ENCODE data around the gene EGR4. TPM values are rescaled to one million over a fixed set of nuclear protein-coding genes. Genes with fewer than 3 reads are reported as not detected.

Gene EGR4
- total RNA-seq, 1 donor from 2014 or later = not detected

DNA sequence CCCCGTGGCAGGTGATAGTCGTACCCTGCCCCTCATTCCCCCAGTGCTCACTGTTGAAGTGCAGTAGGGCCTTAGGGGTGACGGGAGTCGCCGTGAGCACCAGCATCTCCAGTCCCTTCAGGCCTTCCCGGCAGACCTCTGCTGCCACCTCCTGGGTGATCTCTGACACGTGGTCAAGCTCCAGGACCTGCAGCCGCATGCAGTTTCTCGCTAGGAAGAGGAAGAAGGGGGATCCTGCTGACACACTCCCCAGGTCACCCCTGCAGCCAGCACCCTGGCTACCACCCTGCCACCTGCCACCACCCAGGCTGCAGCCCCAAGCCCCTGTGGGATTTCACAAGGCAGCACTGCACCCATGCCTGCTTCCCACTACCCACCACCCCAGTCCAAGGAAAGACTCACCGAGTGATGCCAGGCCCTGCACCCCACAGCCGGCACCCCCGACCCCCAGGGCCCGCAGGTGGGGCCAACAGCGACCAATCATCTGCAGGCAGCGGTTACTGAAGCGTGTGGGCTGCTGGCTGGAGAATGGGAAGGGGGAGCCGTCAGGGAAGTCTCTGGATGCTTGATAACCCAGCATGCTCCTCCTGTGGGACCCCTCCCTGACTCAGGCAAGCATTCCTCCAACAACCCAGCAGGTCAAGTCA is 32.9 kb downstream of the EGR4 start:
- TF ChIP-seq POLR2AphosphoS5 (IDR thresholded peaks at IDR 0.05; ENCODE audit: insufficient read depth in 1 of 2, low read depth in 1 of 2) = no peak
- TF ChIP-seq, protein P1, sequence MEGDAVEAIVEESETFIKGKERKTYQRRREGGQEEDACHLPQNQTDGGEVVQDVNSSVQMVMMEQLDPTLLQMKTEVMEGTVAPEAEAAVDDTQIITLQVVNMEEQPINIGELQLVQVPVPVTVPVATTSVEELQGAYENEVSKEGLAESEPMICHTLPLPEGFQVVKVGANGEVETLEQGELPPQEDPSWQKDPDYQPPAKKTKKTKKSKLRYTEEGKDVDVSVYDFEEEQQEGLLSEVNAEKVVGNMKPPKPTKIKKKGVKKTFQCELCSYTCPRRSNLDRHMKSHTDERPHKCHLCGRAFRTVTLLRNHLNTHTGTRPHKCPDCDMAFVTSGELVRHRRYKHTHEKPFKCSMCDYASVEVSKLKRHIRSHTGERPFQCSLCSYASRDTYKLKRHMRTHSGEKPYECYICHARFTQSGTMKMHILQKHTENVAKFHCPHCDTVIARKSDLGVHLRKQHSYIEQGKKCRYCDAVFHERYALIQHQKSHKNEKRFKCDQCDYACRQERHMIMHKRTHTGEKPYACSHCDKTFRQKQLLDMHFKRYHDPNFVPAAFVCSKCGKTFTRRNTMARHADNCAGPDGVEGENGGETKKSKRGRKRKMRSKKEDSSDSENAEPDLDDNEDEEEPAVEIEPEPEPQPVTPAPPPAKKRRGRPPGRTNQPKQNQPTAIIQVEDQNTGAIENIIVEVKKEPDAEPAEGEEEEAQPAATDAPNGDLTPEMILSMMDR (IDR thresholded peaks at IDR 0.05) = no peak
- TF ChIP-seq POLR2A (IDR thresholded peaks at IDR 0.05) = no peak
- no peak overlapping the region for H3K27ac ChIP-seq
- H3K9me3 ChIP-seq = no peaks in the 10 kb centered on the region
- intact Hi-C loops (cut with DNase I) = no loop called here
- H3K27me3 ChIP-seq = no peaks in the 10 kb centered on the region
- H3K4me1 ChIP-seq = no peaks in the 10 kb centered on the region
- H3K4me3 ChIP-seq = no peak overlapping the region
- no peak for DNase-seq (ENCODE audit: extremely low spot score in 2 of 2)
- H3K36me3 ChIP-seq = no peaks in the 10 kb centered on the region

GRCh38 chr2:73259704-73260337 is 33.5 kb downstream of the EGR4 start:
- H3K9me3 ChIP-seq = no peaks in the 10 kb centered on the region
- TF ChIP-seq, protein P1 (IDR thresholded peaks at IDR 0.05) = no peak
- TF ChIP-seq POLR2A (IDR thresholded peaks at IDR 0.05) (no peak), POLR2AphosphoS5 (IDR thresholded peaks at IDR 0.05; ENCODE audit: insufficient read depth in 1 of 2, low read depth in 1 of 2) (no peak)
- no peaks in the 10 kb centered on the region for H3K4me1 ChIP-seq
- intact Hi-C loops (cut with DNase I) = no loop called here
- H3K27ac ChIP-seq = no peak overlapping the region
- no peaks in the 10 kb centered on the region for H3K27me3 ChIP-seq
- no peaks in the 10 kb centered on the region for H3K36me3 ChIP-seq
- DNase-seq (ENCODE audit: extremely low spot score in 2 of 2) = no peak
- no peak overlapping the region for H3K4me3 ChIP-seq

DNA sequence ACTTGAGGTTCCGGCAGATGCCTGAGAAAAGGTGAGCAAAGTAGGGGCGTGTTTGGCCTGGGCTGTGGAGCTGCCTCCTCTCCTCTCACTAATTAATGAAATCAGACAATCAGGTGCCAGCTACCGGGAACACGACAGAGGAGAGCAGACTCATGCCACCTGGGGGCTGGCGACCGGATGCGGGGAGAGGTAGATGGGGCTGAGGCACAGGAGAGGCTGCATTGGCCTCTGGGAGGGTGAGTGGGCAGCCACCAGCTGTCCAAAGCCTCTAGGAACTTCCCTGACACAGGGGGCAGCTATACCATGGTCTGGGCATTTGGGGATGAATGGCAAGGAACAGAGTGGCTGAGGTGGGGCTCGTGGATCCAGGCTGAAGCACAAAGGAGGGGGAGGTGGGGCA is 34.1 kb downstream of the EGR4 start:
- intact Hi-C loops (cut with DNase I) = no loop called here
- no peaks in the 10 kb centered on the region for H3K36me3 ChIP-seq
- no peak overlapping the region for H3K27ac ChIP-seq
- no peaks in the 10 kb centered on the region for H3K9me3 ChIP-seq
- H3K27me3 ChIP-seq = no peaks in the 10 kb centered on the region
- H3K4me1 ChIP-seq = no peaks in the 10 kb centered on the region
- TF ChIP-seq, protein P1 (IDR thresholded peaks at IDR 0.05) = no peak
- TF ChIP-seq POLR2AphosphoS5 (IDR thresholded peaks at IDR 0.05; ENCODE audit: insufficient read depth in 1 of 2, low read depth in 1 of 2) (no peak), POLR2A (IDR thresholded peaks at IDR 0.05) (no peak)
- DNase-seq (ENCODE audit: extremely low spot score in 2 of 2) = no peak
- no peak overlapping the region for H3K4me3 ChIP-seq

DNA sequence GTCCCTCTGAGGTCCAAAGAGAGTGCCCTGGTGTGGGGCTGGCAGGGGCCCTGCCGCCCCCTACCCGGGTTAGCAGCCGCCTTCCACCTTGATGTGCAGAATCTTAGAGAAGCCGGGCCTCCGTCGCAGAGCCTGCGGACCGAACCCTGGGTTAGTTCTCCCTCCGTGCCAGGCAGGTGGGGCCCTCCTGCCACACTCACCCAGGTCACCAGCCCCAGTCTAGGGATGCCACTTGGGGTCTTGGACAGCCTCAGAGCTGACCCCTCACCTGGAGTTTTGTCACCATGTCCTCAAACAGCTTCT is 34.5 kb downstream of the EGR4 start:
- no peak for TF ChIP-seq POLR2AphosphoS5 (IDR thresholded peaks at IDR 0.05; ENCODE audit: insufficient read depth in 1 of 2, low read depth in 1 of 2)
- no peak for TF ChIP-seq POLR2A (IDR thresholded peaks at IDR 0.05)
- TF ChIP-seq, protein P1 (IDR thresholded peaks at IDR 0.05) = no peak
- Histone ChIP-seq H3K9me3 (no peaks in the 10 kb centered on the region), H3K4me1 (no peaks in the 10 kb centered on the region), H3K36me3 (peaks cover 0 to 2% of the 10 kb centered on the region in 2 donors), H3K27ac (no peak overlapping the region), H3K4me3 (no peak overlapping the region), H3K27me3 (no peaks in the 10 kb centered on the region)
- DNase-seq (ENCODE audit: extremely low spot score in 2 of 2) = no peak
- intact Hi-C loops (cut with DNase I) = no loop called here

- Histone ChIP-seq H3K27ac (no peak overlapping the region), H3K36me3 (peaks cover 0 to 7% of the 10 kb centered on the region in 2 donors), H3K4me1 (no peaks in the 10 kb centered on the region), H3K27me3 (no peaks in the 10 kb centered on the region), H3K4me3 (no peak overlapping the region), H3K9me3 (no peaks in the 10 kb centered on the region)
- TF ChIP-seq POLR2A (IDR thresholded peaks at IDR 0.05) (no peak), POLR2AphosphoS5 (IDR thresholded peaks at IDR 0.05; ENCODE audit: insufficient read depth in 1 of 2, low read depth in 1 of 2) (no peak)
- TF ChIP-seq, protein P1 (IDR thresholded peaks at IDR 0.05) = no peak
- DNase-seq (ENCODE audit: extremely low spot score in 2 of 2) = no peak
- intact Hi-C loops (cut with DNase I) = no loop called here
These were observed 35.0 kb downstream of the EGR4 start for GRCh38 chr2:73258186-73258912.
